ENCODE measurements around the gene DDAH1.

- TF ChIP-seq CTCF (IDR thresholded peaks at IDR 0.05; ENCODE audit: insufficient read depth, low read length, poor library complexity, severe bottlenecking) (no peak), EZH2phosphoT487 (conservative IDR thresholded peaks at IDR 0.05; ENCODE audit: low read length) (no peak)
Measured at GRCh38 chr1:85328713-85329397, 136.1 kb downstream of the DDAH1 start.

Data from SU-DHL-6 (cell line).